KOPT-K1 (cell line): Measurements from ENCODE around the gene TSNAXIP1.

Source experiments
- H3K27ac ChIP-seq: fragments of 200-600 bp; sonication (generic); 2 replicates; pipeline ENCODE4 v1.5.1; 2016; ENCODE audit warnings: antibody characterized with exemption, mild to moderate bottlenecking, low read depth, low read length; ENCODE audit not compliant: poor library complexity, severe bottlenecking
- H3K36me3 ChIP-seq: fragments of 200-600 bp; sonication (generic); 2 replicates; pipeline ENCODE4 v1.5.1; 2017; ENCODE audit warnings: antibody characterized with exemption, mild to moderate bottlenecking, low read length, moderate library complexity; ENCODE audit not compliant: insufficient read depth
- H3K9me3 ChIP-seq: fragments of 200-600 bp; sonication (generic); 2 replicates; pipeline ENCODE4 v1.5.1; 2017; ENCODE audit warnings: antibody characterized with exemption, low read length, mild to moderate bottlenecking; ENCODE audit not compliant: insufficient read depth, poor library complexity, severe bottlenecking

Gene TSNAXIP1, protein sequence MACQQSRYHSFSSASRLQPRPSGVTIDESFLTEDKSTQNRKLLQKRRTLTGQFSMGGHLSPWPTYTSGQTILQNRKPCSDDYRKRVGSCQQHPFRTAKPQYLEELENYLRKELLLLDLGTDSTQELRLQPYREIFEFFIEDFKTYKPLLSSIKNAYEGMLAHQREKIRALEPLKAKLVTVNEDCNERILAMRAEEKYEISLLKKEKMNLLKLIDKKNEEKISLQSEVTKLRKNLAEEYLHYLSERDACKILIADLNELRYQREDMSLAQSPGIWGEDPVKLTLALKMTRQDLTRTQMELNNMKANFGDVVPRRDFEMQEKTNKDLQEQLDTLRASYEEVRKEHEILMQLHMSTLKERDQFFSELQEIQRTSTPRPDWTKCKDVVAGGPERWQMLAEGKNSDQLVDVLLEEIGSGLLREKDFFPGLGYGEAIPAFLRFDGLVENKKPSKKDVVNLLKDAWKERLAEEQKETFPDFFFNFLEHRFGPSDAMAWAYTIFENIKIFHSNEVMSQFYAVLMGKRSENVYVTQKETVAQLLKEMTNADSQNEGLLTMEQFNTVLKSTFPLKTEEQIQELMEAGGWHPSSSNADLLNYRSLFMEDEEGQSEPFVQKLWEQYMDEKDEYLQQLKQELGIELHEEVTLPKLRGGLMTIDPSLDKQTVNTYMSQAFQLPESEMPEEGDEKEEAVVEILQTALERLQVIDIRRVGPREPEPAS

DNA sequence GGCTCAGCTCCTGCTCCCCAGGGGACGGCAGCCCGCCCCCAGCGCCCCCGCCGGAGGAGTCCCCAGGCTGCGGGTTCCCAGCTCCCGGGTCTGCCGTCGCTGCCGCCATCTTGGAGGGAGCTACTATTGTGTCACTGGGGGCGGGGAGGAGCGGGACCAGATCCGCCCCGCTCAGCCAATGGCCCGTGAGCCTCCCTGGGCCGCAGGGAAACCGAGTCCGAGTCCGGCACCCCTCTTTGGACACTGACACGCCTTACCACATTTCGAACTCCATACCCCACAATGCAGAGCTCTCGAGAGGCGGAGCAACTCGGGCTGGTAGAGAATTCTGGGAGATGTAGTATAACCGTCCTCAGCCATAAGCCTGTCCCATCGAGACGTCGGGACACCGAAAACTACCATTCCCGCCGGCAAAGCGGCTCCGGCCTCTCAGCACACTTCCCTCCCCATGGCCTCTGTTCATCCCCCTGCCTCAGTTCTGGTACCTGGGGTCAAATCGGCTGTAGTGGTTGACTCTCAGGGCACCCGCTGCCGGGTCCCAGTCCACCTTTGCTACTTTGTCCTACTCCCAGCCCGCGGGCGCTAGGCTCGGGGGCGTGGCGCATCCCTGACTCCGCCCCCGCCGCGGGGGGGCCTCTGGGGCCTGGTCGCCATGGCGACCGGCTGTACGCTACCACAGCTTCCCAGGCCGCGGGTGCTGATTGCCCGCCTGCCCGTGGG lies at the start of gene TSNAXIP1, which contains the start of gene RANBP10:
TSNAXIP1 (plus strand) TSS at position 462 of the 720 bp plus-strand sequence. CDS start 261 bp downstream, outside the sequence.
RANBP10 (minus strand) TSS at position 133 of the 720 bp plus-strand sequence; CDS start at position 109, 24 bp downstream.
- Histone ChIP-seq H3K27ac (peak within 1 kb of the TSS; percentile 84), H3K36me3 (peaks cover 17% of the 10 kb centered on the region), H3K9me3 (no peaks in the 10 kb centered on the region)

DNA sequence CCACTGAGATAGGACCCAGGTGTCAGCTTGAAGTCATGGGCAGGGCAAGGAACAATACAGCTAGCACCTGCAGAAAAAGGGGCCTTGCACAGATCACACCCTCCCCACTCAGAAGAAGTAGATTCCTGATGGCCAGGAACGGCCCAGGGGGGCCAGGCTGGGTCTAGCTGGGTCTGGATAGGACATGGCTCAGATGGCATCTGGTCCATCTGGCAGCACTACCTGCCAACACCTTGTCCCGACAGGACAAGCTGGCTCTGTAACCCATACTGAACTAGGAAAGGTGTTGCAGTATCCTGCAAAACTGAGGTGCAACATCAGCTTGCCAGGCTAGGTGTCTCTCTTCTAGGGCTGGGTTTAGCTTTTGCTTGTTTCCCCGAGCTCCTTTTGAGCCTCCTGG lies 48.7 kb upstream of the TSNAXIP1 start:
- no peaks in the 10 kb centered on the region for H3K9me3 ChIP-seq
- H3K36me3 ChIP-seq, result peaks cover 34% of the 10 kb centered on the region; the same call in 1 of the 2 replicates
- no peak overlapping the region for H3K27ac ChIP-seq

GRCh38 chr16:67758966-67759365 lies 47.7 kb upstream of the TSNAXIP1 start:
- H3K36me3 ChIP-seq, result peaks cover 36% of the 10 kb centered on the region; the same call in 1 of the 2 replicates
- H3K9me3 ChIP-seq, result no peaks in the 10 kb centered on the region
- H3K27ac ChIP-seq, result no peak overlapping the region

DNA sequence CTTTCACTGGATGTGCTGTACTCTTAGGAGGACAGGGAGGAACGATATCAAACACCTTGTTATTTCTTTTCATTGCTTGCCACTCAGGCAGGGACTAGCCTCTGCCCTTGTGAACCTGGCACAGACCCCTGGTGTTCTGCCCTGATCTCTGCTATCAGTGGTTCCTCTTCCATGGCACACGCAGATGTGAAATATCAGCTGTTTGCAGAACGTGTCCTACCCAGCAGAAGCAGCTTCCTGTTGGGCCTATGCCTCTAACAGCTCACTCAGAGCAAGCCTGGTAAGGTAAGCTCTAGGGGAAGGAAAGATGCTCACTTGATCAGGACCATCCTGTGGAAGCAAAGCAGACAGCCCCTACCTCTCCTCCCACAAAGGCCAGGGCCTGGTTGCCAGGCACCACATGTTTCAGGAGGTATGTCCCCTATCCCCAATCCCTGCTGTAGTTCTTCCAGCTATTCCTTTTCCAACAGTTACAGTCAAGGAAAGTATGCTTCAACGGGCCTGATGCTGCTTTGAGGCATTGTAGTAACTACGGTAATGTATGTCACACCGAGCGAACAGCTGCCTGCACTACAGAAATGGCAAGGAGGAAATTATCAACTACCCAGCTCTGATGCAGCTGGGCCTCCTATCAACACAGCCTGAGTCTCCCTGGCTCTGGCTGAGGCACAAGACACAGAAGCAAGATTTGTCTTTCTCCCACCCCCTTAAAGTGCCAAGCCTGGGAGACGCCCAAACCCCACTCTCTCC lies 46.3 kb upstream of the TSNAXIP1 start:
- Histone ChIP-seq H3K27ac (peak overlapping the region; percentile 34), H3K9me3 (no peaks in the 10 kb centered on the region), H3K36me3 (peaks cover 36% of the 10 kb centered on the region; the same call in 1 of the 2 replicates)

DNA sequence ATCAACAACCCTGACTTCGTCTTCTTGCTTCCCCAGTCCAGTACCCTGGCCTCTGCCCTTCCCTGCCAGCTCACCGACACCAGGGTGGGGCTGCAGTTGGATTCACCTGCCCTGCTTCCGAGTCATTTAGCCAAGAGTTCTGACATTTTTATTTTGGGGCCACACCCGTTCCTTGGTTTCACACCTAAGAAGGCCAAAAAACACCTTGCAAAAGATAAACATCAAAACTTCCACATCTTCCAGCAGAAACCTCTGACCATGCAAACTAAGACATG lies 45.8 kb upstream of the TSNAXIP1 start:
- Histone ChIP-seq H3K27ac (peak overlapping the region; percentile 34), H3K36me3 (peaks cover 36% of the 10 kb centered on the region; the same call in 1 of the 2 replicates), H3K9me3 (no peaks in the 10 kb centered on the region)

- Histone ChIP-seq H3K36me3 (peaks cover 46% of the 10 kb centered on the region; the same call in 1 of the 2 replicates), H3K27ac (no peak overlapping the region), H3K9me3 (no peaks in the 10 kb centered on the region)
Observed at GRCh38 chr16:67761924-67762323, 44.8 kb upstream of the TSNAXIP1 start.

DNA sequence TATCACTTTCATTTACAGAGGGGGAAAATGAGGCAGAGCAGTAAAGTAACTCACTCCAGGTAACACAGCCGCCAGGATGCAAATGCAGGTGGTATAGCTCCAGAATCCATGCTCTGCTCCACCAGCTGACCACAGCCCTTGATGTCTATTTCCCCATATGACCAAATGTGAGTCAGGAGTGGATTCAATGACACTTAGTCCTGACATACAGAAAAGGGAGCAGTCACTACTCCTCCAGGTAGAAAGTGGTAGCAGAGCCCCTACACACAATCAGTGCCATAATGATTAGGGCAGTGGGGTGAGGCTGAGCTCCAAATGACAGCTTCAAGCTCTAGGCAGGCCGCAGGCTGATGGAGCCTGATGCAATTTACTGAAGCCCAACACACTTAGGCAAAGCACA lies 44.3 kb upstream of the TSNAXIP1 start:
- peaks cover 46% of the 10 kb centered on the region; the same call in 1 of the 2 replicates for H3K36me3 ChIP-seq
- H3K9me3 ChIP-seq, result no peaks in the 10 kb centered on the region
- no peak overlapping the region for H3K27ac ChIP-seq

GRCh38 chr16:67763066-67763465 lies 43.6 kb upstream of the TSNAXIP1 start:
- H3K9me3 ChIP-seq, result no peaks in the 10 kb centered on the region
- H3K27ac ChIP-seq, result no peak overlapping the region
- H3K36me3 ChIP-seq, result peaks cover 41% of the 10 kb centered on the region; the same call in 1 of the 2 replicates

DNA sequence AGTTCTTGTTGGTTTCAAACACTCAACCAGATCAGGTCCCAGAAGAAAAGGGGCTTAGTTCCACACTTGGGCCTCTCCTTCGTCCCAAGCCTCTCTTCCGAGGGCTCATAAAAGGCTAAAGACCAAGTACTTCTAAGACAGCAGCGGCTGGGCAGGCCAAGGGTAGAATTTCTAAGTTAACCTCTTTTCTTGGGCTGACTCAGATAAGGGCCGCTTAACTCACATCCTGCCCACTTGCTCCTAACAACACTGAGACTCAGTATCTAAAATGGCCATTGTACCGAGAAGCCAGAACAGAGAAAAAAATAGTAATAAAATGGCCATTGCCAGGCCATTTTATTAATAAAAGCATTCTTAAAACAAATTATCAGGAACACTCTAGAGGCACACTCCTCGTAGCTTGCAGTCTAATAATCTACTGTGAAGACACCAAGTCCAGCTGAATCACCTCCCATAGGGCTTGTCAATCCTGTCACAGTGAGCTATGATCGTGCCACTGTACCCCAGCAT lies 42.5 kb upstream of the TSNAXIP1 start:
- Histone ChIP-seq H3K27ac (no peak overlapping the region), H3K36me3 (peaks cover 30% of the 10 kb centered on the region; the same call in 1 of the 2 replicates), H3K9me3 (no peaks in the 10 kb centered on the region)

GRCh38 chr16:67766291-67766690 lies 40.4 kb upstream of the TSNAXIP1 start:
- H3K27ac ChIP-seq, result no peak overlapping the region
- H3K9me3 ChIP-seq, result no peaks in the 10 kb centered on the region
- peaks cover 40% of the 10 kb centered on the region; the same call in 1 of the 2 replicates for H3K36me3 ChIP-seq

DNA sequence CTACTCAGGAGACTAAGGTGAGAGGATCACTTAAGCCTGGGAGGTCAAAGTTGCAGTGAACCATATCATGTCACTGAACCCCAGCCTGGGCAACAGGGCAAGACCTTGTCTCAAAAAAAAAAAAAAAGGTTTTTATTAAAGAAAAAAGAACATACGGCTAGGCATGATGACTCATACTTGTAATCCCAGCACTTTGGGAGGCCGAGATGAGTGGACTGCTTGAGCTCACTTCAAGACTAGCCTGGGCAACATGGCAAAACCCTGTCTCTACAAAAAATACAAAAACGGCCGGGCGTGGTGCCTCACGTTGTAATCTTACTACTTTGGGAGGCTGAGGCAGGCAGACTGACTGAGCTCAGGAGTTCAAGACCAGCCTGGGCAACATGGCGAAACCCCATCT lies 38.7 kb upstream of the TSNAXIP1 start:
- Histone ChIP-seq H3K36me3 (peaks cover 53% of the 10 kb centered on the region; the same call in 1 of the 2 replicates), H3K27ac (no peak overlapping the region), H3K9me3 (no peaks in the 10 kb centered on the region)

DNA sequence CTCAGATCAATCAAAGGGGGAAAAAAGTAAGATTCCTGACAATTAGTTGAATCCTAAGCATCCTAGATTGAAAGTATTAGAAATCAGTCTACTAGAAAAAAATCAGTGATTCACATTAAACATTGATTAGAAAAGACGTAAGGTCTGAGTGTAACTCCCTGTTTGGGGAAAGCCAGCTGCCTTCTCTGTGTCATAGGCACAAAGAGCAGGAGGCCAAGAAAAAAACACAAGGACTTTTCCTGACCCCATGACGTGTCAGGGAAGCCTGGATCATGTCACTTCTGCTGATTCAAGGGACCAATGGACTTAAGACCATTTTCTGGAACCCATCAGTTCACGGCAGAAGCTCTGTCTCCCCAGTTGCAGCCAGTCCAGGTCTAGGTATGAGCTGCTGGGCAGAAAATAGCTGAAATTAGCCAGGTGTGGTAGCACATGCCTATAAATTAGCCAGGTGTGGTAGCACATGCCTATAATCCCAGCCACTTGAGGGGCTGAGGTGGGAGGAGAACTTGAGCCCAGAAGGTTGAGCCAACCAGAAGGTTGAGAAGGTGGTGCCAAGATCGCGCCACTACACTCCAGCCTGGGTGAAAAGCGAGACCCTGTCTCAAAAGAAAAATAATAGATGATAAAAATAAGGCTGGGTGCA lies 36.2 kb upstream of the TSNAXIP1 start:
- peaks cover 46% of the 10 kb centered on the region; the same call in 1 of the 2 replicates for H3K36me3 ChIP-seq
- H3K9me3 ChIP-seq, result no peaks in the 10 kb centered on the region
- H3K27ac ChIP-seq, result no peak overlapping the region

- no peak overlapping the region for H3K27ac ChIP-seq
- H3K36me3 ChIP-seq, result peaks cover 32% of the 10 kb centered on the region; the same call in 1 of the 2 replicates
- H3K9me3 ChIP-seq, result no peaks in the 10 kb centered on the region
Observed at GRCh38 chr16:67773099-67773498, 33.6 kb upstream of the TSNAXIP1 start.
